K562 (cell line): Measurements from ENCODE around the gene VCAN. TPM values are rescaled to one million over a fixed set of nuclear protein-coding genes. Genes with fewer than 3 reads are reported as not detected.

Experiments
- ATAC-seq: fragments of 200-7000 bp; cut with Tn5 transposase; 3 replicates; pipeline ENCODE4 v1.9.1; 2020; ENCODE audit warnings: moderate library complexity
- BruUV-seq: library from RNA; stranded (reverse); fragments of 400-500 nt; replicated peaks from 2 replicates; lab custom pipeline; 2021; lab: Mats Ljungman, UMichigan
- CTCF ChIA-PET: fragments of 300-600 bp; formaldehyde crosslinking; extraction: SDS; loops from one replicate; lab custom pipeline; 2021; ENCODE audit warnings: low intra/inter-chr PET ratio; lab: Yijun Ruan, JAX
- POLR2A ChIA-PET: fragments of 300-600, 350-650 bp; sonication (Branson Sonifier 250); formaldehyde crosslinking; extraction: SDS; loops from one replicate; lab custom pipeline; 2021; ENCODE audit warnings: antibody characterized with exemption, inconsistent platforms; lab: Yijun Ruan, JAX
- DNase-seq, 4 experiments: peaks; one replicate each; pipeline versions ENCODE4 v3.0.0 to v3.0.0-alpha.2; 2011 to 2018; ENCODE audit warnings: low spot score in 3 of 4, mixed read lengths in 3 of 4; ENCODE audit errors: extremely low read depth in 1 of 4
- FAIRE-seq: peaks from 2 replicates; lab custom pipeline; 2011; peaks lifted over from hg19 to GRCh38; lab: Jason Lieb, UNC
- H2AFZ ChIP-seq: 2 replicates; pipeline ENCODE4 v1.6.0; 2011; ENCODE audit warnings: low read depth, low read length, control low read depth, inconsistent platforms
- H3K27ac ChIP-seq: fragments of 200-600 bp; 3 replicates; pipeline ENCODE4 v1.8.0; 2011; ENCODE audit warnings: low read depth, mild to moderate bottlenecking, control low read depth, inconsistent platforms, low read length, moderate library complexity, mixed read lengths; ENCODE audit errors: extremely low read depth
- H3K27me3 ChIP-seq, 2 experiments: fragments of 300-600 bp in 1 of 2; 2 replicates in 1 of 2; 3 replicates in 1 of 2; pipeline versions ENCODE4 v1.6.0 to v1.8.0; 2011; ENCODE audit warnings: inconsistent platforms in 2 of 2, low read length in 2 of 2, mild to moderate bottlenecking in 1 of 2, mixed read lengths in 1 of 2, moderate library complexity in 1 of 2; ENCODE audit not compliant: control insufficient read depth in 2 of 2, insufficient read depth in 2 of 2
- H3K36me3 ChIP-seq: fragments of 300-600 bp; 3 replicates; pipeline ENCODE4 v1.8.0; 2011; ENCODE audit warnings: mild to moderate bottlenecking, low read length, inconsistent platforms; ENCODE audit not compliant: control insufficient read depth, insufficient read depth
- H3K4me1 ChIP-seq, 2 experiments: fragments of 200-600 bp in 1 of 2; replicated peaks in 1 of 2; 2 replicates in 1 of 2; 3 replicates in 1 of 2; pipeline versions ENCODE4 v1.5.1 to v1.8.0; 2011; ENCODE audit warnings: inconsistent platforms in 2 of 2, low read length in 2 of 2, mild to moderate bottlenecking in 1 of 2, mixed read lengths in 1 of 2, moderate library complexity in 1 of 2; ENCODE audit not compliant: control insufficient read depth in 2 of 2, insufficient read depth in 2 of 2
- H3K4me2 ChIP-seq: 2 replicates; pipeline ENCODE4 v1.6.1; 2011; ENCODE audit warnings: low read length, control low read depth, inconsistent platforms, mixed read lengths; ENCODE audit not compliant: insufficient read depth
- H3K4me3 ChIP-seq: fragments of 200-600 bp; sonication (generic), shearing (Covaris generic); 2 replicates; pipeline ENCODE4 v1.5.1; 2016; ENCODE audit warnings: control low read depth, inconsistent platforms
- H3K79me2 ChIP-seq: fragments of 200-600 bp; 3 replicates; pipeline ENCODE4 v1.8.0; 2011; ENCODE audit warnings: low read length, inconsistent platforms; ENCODE audit not compliant: control insufficient read depth, insufficient read depth
- H3K9ac ChIP-seq, 2 experiments: 2 replicates each; pipeline versions ENCODE4 v1.6.0 to v1.6.1; 2011; ENCODE audit warnings: low read depth in 2 of 2, low read length in 2 of 2, control low read depth in 1 of 2, inconsistent platforms in 1 of 2, mild to moderate bottlenecking in 1 of 2, mixed read lengths in 1 of 2; ENCODE audit not compliant: insufficient read depth in 1 of 2
- H3K9me1 ChIP-seq: one replicate; pipeline ENCODE4 v1.6.0; 2011; ENCODE audit warnings: inconsistent platforms, mild to moderate bottlenecking, low read length, moderate library complexity; ENCODE audit not compliant: control insufficient read depth, insufficient read depth
- H3K9me3 ChIP-seq: replicated peaks from 2 replicates; pipeline ENCODE4 v1.5.1; 2011; ENCODE audit warnings: low read depth, low read length, inconsistent platforms; ENCODE audit not compliant: control insufficient read depth, insufficient read depth
- H4K20me1 ChIP-seq: replicated peaks from 2 replicates; pipeline ENCODE4 v1.6.1; 2011; ENCODE audit warnings: low read length, inconsistent platforms, mixed read lengths; ENCODE audit not compliant: control insufficient read depth, insufficient read depth
- BHLHE40 ChIP-seq: IDR thresholded peaks from 2 replicates; pipeline ENCODE4 v1.6.1; 2011; ENCODE audit warnings: low read length, improper control_type of control experiment
- BRF2 ChIP-seq: IDR thresholded peaks from 3 replicates; pipeline ENCODE4 v1.6.1; 2011; ENCODE audit warnings: borderline replicate concordance, mild to moderate bottlenecking; ENCODE audit not compliant: insufficient read length, insufficient read depth
- ELF2 ChIP-seq: fragments of 250-450 bp; sonication (Bioruptor Pico); IDR thresholded peaks from 2 replicates; pipeline ENCODE4 v1.5.0; 2021; ENCODE audit warnings: mild to moderate bottlenecking
- ILK ChIP-seq: fragments of 450-650 bp; IDR thresholded peaks from 2 replicates; pipeline ENCODE4 v1.6.1; 2016; ENCODE audit warnings: missing genetic modification characterization, low read depth, mild to moderate bottlenecking, missing compliant biosample characterization, moderate library complexity, borderline replicate concordance
- KLF13 ChIP-seq: fragments of 450-650 bp; IDR thresholded peaks from 2 replicates; pipeline ENCODE4 v1.6.1; 2016; ENCODE audit warnings: missing genetic modification characterization, low read depth, mild to moderate bottlenecking, missing compliant biosample characterization, moderate library complexity, borderline replicate concordance
- MAZ ChIP-seq, 2 experiments: fragments of 450-650 bp in 1 of 2; sonication (generic) in 1 of 2; formaldehyde crosslinking; IDR thresholded peaks in 1 of 2; conservative IDR thresholded peaks in 1 of 2; 2 replicates each; pipeline versions ENCODE4 v1.4.0 to v1.5.0; 2020; ENCODE audit warnings: mild to moderate bottlenecking in 1 of 2, missing genetic modification reagents in 1 of 2
- MCM2 ChIP-seq: fragments of 450-650 bp; IDR thresholded peaks from 2 replicates; pipeline ENCODE4 v1.6.1; 2017; ENCODE audit warnings: low read depth, mild to moderate bottlenecking
- PATZ1 ChIP-seq: fragments of 250-450 bp; sonication (Bioruptor Pico); IDR thresholded peaks from 2 replicates; pipeline ENCODE4 v1.5.0; 2020; ENCODE audit warnings: mild to moderate bottlenecking, borderline replicate concordance
- RNF219 ChIP-seq: fragments of 250-450 bp; sonication (Bioruptor Pico); IDR thresholded peaks from 2 replicates; pipeline ENCODE4 v1.5.0; 2022; ENCODE audit warnings: mild to moderate bottlenecking
- SIN3B ChIP-seq: fragments of 450-650 bp; IDR thresholded peaks from 2 replicates; pipeline ENCODE4 v1.6.1; 2017; ENCODE audit warnings: low read depth, mild to moderate bottlenecking, moderate library complexity
- SMAD3 ChIP-seq: fragments of 450-650 bp; formaldehyde crosslinking; conservative IDR thresholded peaks from 2 replicates; pipeline ENCODE4 v1.4.0; 2020; ENCODE audit warnings: mild to moderate bottlenecking
- STAT5B ChIP-seq: fragments of 250-450 bp; sonication (Bioruptor Pico); IDR thresholded peaks from 2 replicates; pipeline ENCODE4 v1.8.0; 2021; ENCODE audit warnings: mild to moderate bottlenecking, inconsistent platforms
- ZNF175 ChIP-seq: fragments of 200-800 bp; sonication (Bioruptor generic); IDR thresholded peaks from 2 replicates; pipeline ENCODE4 v1.6.1; 2016; ENCODE audit warnings: low read depth, mild to moderate bottlenecking, missing genetic modification characterization, missing compliant biosample characterization
- ZNF212 ChIP-seq: fragments of 450-650 bp; formaldehyde crosslinking; IDR thresholded peaks from 2 replicates; pipeline ENCODE4 v1.4.0; 2020; ENCODE audit warnings: mild to moderate bottlenecking
- ZNF232 ChIP-seq: sonication (generic); formaldehyde crosslinking; IDR thresholded peaks from 2 replicates; pipeline ENCODE4 v1.8.0; 2022; ENCODE audit warnings: mild to moderate bottlenecking, missing genetic modification reagents
- ZNF586 ChIP-seq: fragments of 450-650 bp; formaldehyde crosslinking; conservative IDR thresholded peaks from 2 replicates; pipeline ENCODE4 v1.4.0; 2020; ENCODE audit warnings: mild to moderate bottlenecking, moderate library complexity
- ZNF79 ChIP-seq: fragments of 250-450 bp; sonication (Bioruptor Pico); IDR thresholded peaks from 2 replicates; pipeline ENCODE4 v1.4.0; 2020; ENCODE audit warnings: low read depth, mild to moderate bottlenecking, moderate library complexity
- WGBS: fragments of 100-300 bp; shearing (Covaris generic); methylation state at CpG from one replicate; pipeline ENCODE4 v1.1.6; 2016; ENCODE audit warnings: low coverage, mixed read lengths; ENCODE audit not compliant: insufficient coverage; ENCODE audit errors: missing lambda C conversion rate; 5-methylcytosine and 5-hydroxymethylcytosine counted together
- in situ Hi-C: fragments of 300-500 bp; cut with MboI; formaldehyde crosslinking; loops from 4 replicates; pipeline ENCODE4 v1.15.0; 2018; ENCODE audit warnings: inconsistent platforms, mixed read lengths
- intact Hi-C: fragments of 100-400 bp; cut with micrococcal nuclease; formaldehyde crosslinking; loops from 2 replicates; pipeline ENCODE4 v1.14.2; 2022
- polyA plus RNA-seq, 8 experiments: library from polyadenylated mRNA; depleted of rRNA in 4 of 8; stranded (reverse) in 5 of 8; unstranded in 3 of 8; fragments of >200 nt; fragmentation: Nextera tagmentation in 2 of 8; fragmentation: Illumina TruSeq in 1 of 8; extraction: Ambion mirVana in 2 of 8; extraction: Trizol in 1 of 8; gene quantifications; 2 replicates each; pipeline versions ENCODE4 v1.2.1 to v1.2.3, GENCODE V29; 2011 to 2014; ENCODE audit warnings: inconsistent platforms in 1 of 8, missing spikeins in 1 of 8
- total RNA-seq, 7 experiments: library from RNA; depleted of rRNA in 6 of 7; stranded (reverse); fragments of >200 nt in 6 of 7; fragmentation: Illumina TruSeq in 2 of 7; extraction: Trizol in 2 of 7; gene quantifications; 2 replicates each; pipeline versions ENCODE4 v1.2.1 to v1.2.3, GENCODE V29; 2011 to 2021; ENCODE audit warnings: low replicate concordance in 1 of 7

Gene VCAN
- total and polyA plus RNA-seq, 9 of the 15 experiments (the other 6 are each of a cell fraction or from before 2014, with no cell fraction given): 0.01 to 0.33 (median 0.05) TPM

- CTCF ChIA-PET: no interaction called here
- POLR2A ChIA-PET: no interaction called here
- H3K9ac ChIP-seq: no peak overlapping the region
- H3K4me1 ChIP-seq: no peaks in the 10 kb centered on the region
- no peaks in the 10 kb centered on the region for H4K20me1 ChIP-seq
- H3K9me3 ChIP-seq: no peaks in the 10 kb centered on the region
- no peak overlapping the region for H3K27ac ChIP-seq
- DNase-seq (no peak), FAIRE-seq (no peak), ATAC-seq (no peak)
- H3K9me1 ChIP-seq: no peaks in the 10 kb centered on the region
- H2AFZ ChIP-seq: no peak overlapping the region
- in situ Hi-C loops: no loop called here
- no TSS peak for BruUV-seq
- WGBS: 0% methylated on average over 5 of the region's 5 CpGs
- no peak overlapping the region for H3K4me3 ChIP-seq
- H3K36me3 ChIP-seq: no peaks in the 10 kb centered on the region
- H3K4me2 ChIP-seq: no peak overlapping the region
- no peaks in the 10 kb centered on the region for H3K79me2 ChIP-seq
- intact Hi-C loops: no loop called here
- H3K27me3 ChIP-seq: no peaks in the 10 kb centered on the region
- TF ChIP-seq MAZ (CRISPR knock-in tag; conservative IDR thresholded peaks at IDR 0.05 in 1 of 2, IDR thresholded peaks at IDR 0.05 in 1 of 2) (no peak), ZNF175 (CRISPR knock-in tag) (no peak), ZNF232 (CRISPR knock-in tag) (no peak), ILK (tag) (no peak), MCM2 (no peak), BRF2 (no peak), BHLHE40 (no peak), SMAD3 (CRISPR knock-in tag) (no peak), PATZ1 (CRISPR knock-in tag) (no peak), ZNF212 (CRISPR knock-in tag) (no peak), ELF2 (CRISPR knock-in tag) (no peak), STAT5B (CRISPR knock-in tag) (no peak), KLF13 (tag) (no peak), ZNF79 (CRISPR knock-in tag) (no peak), RNF219 (CRISPR knock-in tag) (no peak), ZNF586 (no peak), SIN3B (no peak)
These were observed 82.6 kb downstream of the VCAN start for GRCh38 chr5:83554133-83554532.
